OCI-LY7 (cell line): Measurements from ENCODE around the gene OGDH. TPM values are rescaled to one million over a fixed set of nuclear protein-coding genes. Genes with fewer than 3 reads are reported as not detected.
A peak's percentile ranks its signal among the peaks of the same experiment; 100 is the strongest.

Experiments used
- BruUV-seq: library from RNA; stranded (reverse); fragments of 400-500 nt; replicated peaks from 2 replicates; lab custom pipeline; 2021; lab: Mats Ljungman, UMichigan
- CTCF ChIA-PET: fragments of 300-600 bp; sonication (Branson Sonifier 250); formaldehyde crosslinking; loops from one replicate; lab custom pipeline; 2022; ENCODE audit warnings: antibody characterized with exemption; ENCODE audit not compliant: unreplicated experiment; lab: Charles Lee
- POLR2A ChIA-PET: fragments of 300-600 bp; sonication (Branson Sonifier 250); formaldehyde crosslinking; loops from one replicate; lab custom pipeline; 2022; ENCODE audit warnings: antibody characterized with exemption; lab: Charles Lee
- DNase-seq: peaks from one replicate; pipeline ENCODE4 v3.0.0-alpha.2; 2015; ENCODE audit warnings: low spot score
- H2AFZ ChIP-seq: fragments of 200-600 bp; sonication (generic), shearing (Covaris generic); 2 replicates; pipeline ENCODE4 v1.6.1; 2014; ENCODE audit warnings: mild to moderate bottlenecking, antibody characterized with exemption, low read length, moderate library complexity
- H3K27ac ChIP-seq: fragments of 200-600 bp; sonication (generic); 2 replicates; pipeline ENCODE4 v1.5.1; 2014; ENCODE audit warnings: mixed run types, low read depth, mild to moderate bottlenecking, moderate library complexity, low read length, inconsistent platforms; ENCODE audit not compliant: poor library complexity, severe bottlenecking
- H3K36me3 ChIP-seq: fragments of 200-600 bp; sonication (generic); 2 replicates; pipeline ENCODE4 v1.6.1; 2014; ENCODE audit warnings: mild to moderate bottlenecking, antibody characterized with exemption, low read length, moderate library complexity, mixed read lengths; ENCODE audit not compliant: insufficient read depth
- H3K4me1 ChIP-seq: fragments of 200-600 bp; sonication (generic); 2 replicates; pipeline ENCODE4 v1.5.1; 2014; ENCODE audit warnings: mild to moderate bottlenecking, low read length; ENCODE audit not compliant: insufficient read depth, poor library complexity, severe bottlenecking
- H3K4me2 ChIP-seq: fragments of 200-600 bp; sonication (generic); 2 replicates; pipeline ENCODE4 v1.6.1; 2014; ENCODE audit warnings: mild to moderate bottlenecking, low read length
- H3K4me3 ChIP-seq: fragments of 200-600 bp; sonication (generic); 2 replicates; pipeline ENCODE4 v1.5.1; 2014; ENCODE audit warnings: mild to moderate bottlenecking, low read depth, low read length; ENCODE audit not compliant: poor library complexity, severe bottlenecking
- H3K79me2 ChIP-seq: fragments of 200-600 bp; sonication (generic); 2 replicates; pipeline ENCODE4 v1.6.1; 2016; ENCODE audit warnings: low read depth, mild to moderate bottlenecking, low read length, moderate library complexity, mixed read lengths; ENCODE audit not compliant: insufficient read depth
- H3K9me2 ChIP-seq: fragments of 200-600 bp; sonication (generic); 2 replicates; pipeline ENCODE4 v1.6.1; 2016; ENCODE audit warnings: mild to moderate bottlenecking, low read length, mixed read lengths; ENCODE audit not compliant: insufficient read depth
- H3K9me3 ChIP-seq: fragments of 200-600 bp; sonication (generic); 2 replicates; pipeline ENCODE4 v1.6.1; 2014; ENCODE audit warnings: mild to moderate bottlenecking, mixed run types, low read length, mixed read lengths
- H4K20me1 ChIP-seq: fragments of 200-600 bp; sonication (generic); 2 replicates; pipeline ENCODE4 v1.6.1; 2014; ENCODE audit warnings: mild to moderate bottlenecking, antibody characterized with exemption, low read length, moderate library complexity, mixed read lengths; ENCODE audit not compliant: insufficient read depth
- CTCF ChIP-seq: fragments of 200-600 bp; sonication (generic); conservative IDR thresholded peaks from 2 replicates; pipeline ENCODE4 v1.5.1; 2014; ENCODE audit warnings: mild to moderate bottlenecking, antibody characterized with exemption, low read length, moderate library complexity, mixed read lengths
- EZH2phosphoT487 ChIP-seq: fragments of 200-600 bp; sonication (generic); IDR thresholded peaks from 2 replicates; pipeline ENCODE4 v1.6.1; 2018; ENCODE audit warnings: low read depth, borderline replicate concordance, mild to moderate bottlenecking, mixed run types, antibody characterized with exemption, low read length, moderate library complexity, mixed read lengths
- intact Hi-C: fragments of 100-400 bp; cut with micrococcal nuclease; formaldehyde crosslinking; loops from one replicate; pipeline ENCODE4 v1.10.0; 2022; ENCODE audit not compliant: unreplicated experiment
- total RNA-seq, 2 experiments: library from RNA; depleted of rRNA in 1 of 2; stranded (reverse); fragments of >200 nt in 1 of 2; shearing (Covaris generic) in 1 of 2; gene quantifications; 2 replicates each; pipeline ENCODE4 v1.2.3, GENCODE V29; 2014 to 2022

OGDH gene
- total RNA-seq, 2 experiments from 2014 or later = 47.6 to 70.9 TPM

DNA sequence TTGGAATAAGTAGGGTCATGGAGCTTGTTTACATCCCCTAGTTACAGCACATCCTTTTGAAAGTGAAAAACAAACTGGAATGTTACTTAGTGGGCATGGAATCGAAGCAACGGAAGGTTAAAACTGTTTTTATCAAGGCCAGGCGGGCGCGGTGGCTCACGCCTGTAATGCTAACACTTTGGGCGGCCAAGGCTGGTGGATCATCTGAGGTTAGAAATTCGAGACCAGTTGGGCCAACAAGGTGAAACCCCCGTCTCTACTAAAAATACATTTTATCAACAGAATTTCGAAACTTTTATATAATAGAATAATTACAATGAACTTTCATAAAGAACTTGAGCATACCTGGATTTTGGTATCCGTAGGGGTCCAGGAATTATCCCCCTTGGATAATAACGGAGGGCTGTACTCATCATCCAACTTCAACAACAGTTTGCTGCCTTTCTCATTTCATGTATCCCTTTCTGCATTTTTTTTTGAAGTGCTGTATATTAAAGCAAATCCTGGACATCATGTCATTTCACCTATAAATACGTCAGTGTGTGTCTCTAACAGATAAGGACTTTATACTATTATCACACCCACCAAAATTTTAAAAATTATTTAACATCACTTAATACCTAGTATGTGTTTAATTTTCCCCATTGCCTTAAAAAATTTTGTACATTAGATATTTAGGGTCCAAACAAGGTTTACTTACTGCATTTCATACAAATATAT, 23.1 kb upstream of the OGDH start:
- ChIA-PET POLR2A (interaction anchor here (0.7 to 2.1 kb wide), 8 partner anchors 10 to 266 kb away, joined by 3 to 16 read pairs (median 3); partner anchors contain the start of gene DDX56), CTCF (interaction anchor here (0.7 kb wide), 1 partner anchor 151 kb away, joined by 3 read pairs; no protein-coding TSS in a partner anchor)
- Histone ChIP-seq H3K79me2 (peaks cover 29% of the 10 kb centered on the region; the same call in 1 of the 2 replicates), H4K20me1 (peaks cover 5% of the 10 kb centered on the region; the same call in 1 of the 2 replicates), H3K4me2 (peak overlapping the region; percentile 75), H2AFZ (peak overlapping the region; percentile 89; the same call in 1 of the 2 replicates), H3K4me3 (peak overlapping the region; percentile 84), H3K9me2 (no peaks in the 10 kb centered on the region), H3K36me3 (peaks cover 30% of the 10 kb centered on the region), H3K27ac (no peak overlapping the region), H3K4me1 (peaks cover 24% of the 10 kb centered on the region), H3K9me3 (no peaks in the 10 kb centered on the region)
- BruUV-seq = no TSS peak
- intact Hi-C loops = loop anchor here (2.0 to 5.0 kb wide), 2 partner anchors 165 to 414 kb away; partner anchors contain the start of gene ZMIZ2
- no peak for TF ChIP-seq EZH2phosphoT487
- TF ChIP-seq CTCF = no peak
- no peak for DNase-seq

DNA sequence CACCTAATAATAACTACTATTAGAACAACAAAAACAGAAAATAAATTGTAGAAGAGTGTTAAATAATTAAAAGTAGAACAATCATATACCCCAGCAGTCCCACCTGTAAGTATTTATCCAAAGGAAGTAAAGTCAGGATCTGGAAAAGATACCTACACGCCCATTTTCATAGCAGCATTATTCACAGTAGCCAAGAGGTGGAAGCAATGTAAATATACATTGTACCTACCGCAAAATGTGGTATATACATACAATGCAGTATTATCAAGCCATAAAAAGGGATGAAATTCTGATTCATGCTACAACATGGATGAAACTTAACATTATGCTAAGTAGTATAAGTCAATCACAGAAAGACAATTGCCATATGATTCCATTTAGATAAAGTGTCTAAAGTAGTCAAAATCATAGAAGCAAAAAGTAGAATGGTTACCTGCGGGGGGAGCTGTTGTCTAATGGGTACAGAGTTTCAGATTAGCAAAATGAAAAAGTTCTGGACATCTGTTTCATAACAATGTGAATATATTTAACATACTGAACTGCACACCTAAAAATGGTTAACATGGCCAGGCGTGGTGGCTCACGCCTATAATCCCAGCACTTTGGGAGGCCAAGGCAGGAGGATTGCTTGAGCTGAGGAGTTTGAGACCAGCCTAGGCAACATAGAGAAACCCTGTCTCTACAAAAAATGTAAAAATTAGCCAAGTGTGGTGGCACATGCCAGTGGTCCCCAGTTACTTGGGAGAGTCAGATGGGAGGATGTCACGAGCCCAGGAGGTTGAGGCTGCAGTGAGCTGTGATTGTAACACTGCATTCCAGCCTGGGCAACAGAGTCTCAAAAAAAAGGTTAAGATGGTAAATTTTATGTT, 18.4 kb upstream of the OGDH start:
- peak; percentile 73 for DNase-seq
- Histone ChIP-seq H3K4me3 (no peak overlapping the region), H3K9me2 (no peaks in the 10 kb centered on the region), H2AFZ (peak overlapping the region; percentile 73; the same call in 1 of the 2 replicates), H3K36me3 (no peaks in the 10 kb centered on the region), H3K4me1 (peaks cover 9% of the 10 kb centered on the region), H3K27ac (no peak overlapping the region), H3K79me2 (no peaks in the 10 kb centered on the region), H3K9me3 (no peaks in the 10 kb centered on the region), H3K4me2 (peak overlapping the region; percentile 39; the same call in 1 of the 2 replicates), H4K20me1 (no peaks in the 10 kb centered on the region)
- intact Hi-C loops = loop anchor here (1.0 to 2.0 kb wide), 4 partner anchors 211 to 549 kb away; partner anchors contain the start of gene H2AZ2
- no TSS peak for BruUV-seq
- ChIA-PET POLR2A (interaction anchor here (0.6 kb wide), 1 partner anchor 16 kb away, joined by 3 read pairs; no protein-coding TSS in a partner anchor), CTCF (interaction anchor here (1.0 kb wide), 1 partner anchor 261 kb away, joined by 4 read pairs; no protein-coding TSS in a partner anchor)
- no peak for TF ChIP-seq EZH2phosphoT487
- peak; percentile 93 for TF ChIP-seq CTCF
